ENCODE results near the gene APRT.

APRT gene

GRCh38 chr16:88821168-88821850 is 9.6 kb upstream of the APRT start:
- DNase-seq, result no peak

GRCh38 chr16:88820385-88821025 is 8.8 kb upstream of the APRT start:
- DNase-seq, result no peak

- no peak for DNase-seq
These were observed 7.4 kb upstream of the APRT start for GRCh38 chr16:88819126-88819525.

GRCh38 chr16:88818575-88818874 is 6.8 kb upstream of the APRT start:
- no peak for DNase-seq

- no peak for DNase-seq
These were observed 6.3 kb upstream of the APRT start for GRCh38 chr16:88817785-88818574.

GRCh38 chr16:88816736-88817535 is 5.2 kb upstream of the APRT start:
- no peak for DNase-seq

- peak; percentile 54 for DNase-seq
These were observed 4.3 kb upstream of the APRT start for GRCh38 chr16:88815901-88816589.

- DNase-seq, result no peak
These were observed 3.5 kb upstream of the APRT start for GRCh38 chr16:88815227-88815626.

- no peak for DNase-seq
These were observed 2.4 kb upstream of the APRT start for GRCh38 chr16:88814144-88814502.

GRCh38 chr16:88813269-88814143 is 1.8 kb upstream of the APRT start:
- DNase-seq, result no peak

- DNase-seq, result peak; percentile 40
These were observed 963 bp upstream of the APRT start for GRCh38 chr16:88812513-88813268.

GRCh38 chr16:88810912-88811768 is 588 bp downstream of the APRT start:
- peak; percentile 75 for DNase-seq

GRCh38 chr16:88810166-88810911 is 1.4 kb downstream of the APRT start:
- DNase-seq, result no peak

GRCh38 chr16:88809676-88810165 is 2.0 kb downstream of the APRT start:
- no peak for DNase-seq

- DNase-seq, result no peak
These were observed 2.6 kb downstream of the APRT start for GRCh38 chr16:88809068-88809675.

GRCh38 chr16:88807626-88808453 is 3.9 kb downstream of the APRT start:
- no peak for DNase-seq

GRCh38 chr16:88807142-88807625 is 4.5 kb downstream of the APRT start:
- DNase-seq, result no peak
